Spleen (tissue), 11 donors: Measurements from ENCODE around the gene LRSAM1. TPM values are rescaled to one million over a fixed set of nuclear protein-coding genes. Genes with fewer than 3 reads are reported as not detected.

Experiments used
- DNase-seq: peaks from one replicate; pipeline ENCODE4 v3.0.0-alpha.2; 2020
- H3K27ac ChIP-seq, 8 donors: fragments of 200-600 bp; sonication (generic) in 7 of 8; 1 replicate in 4 of 8; 2 replicates in 4 of 8; pipeline versions ENCODE4 v1.5.0 to v1.8.0; 2016 to 2021; ENCODE audit warnings: inconsistent platforms in 4 of 8, mild to moderate bottlenecking in 4 of 8, moderate library complexity in 1 of 8
- H3K27me3 ChIP-seq, 7 donors: fragments of 200-600 bp; sonication (generic) in 6 of 7; replicated peaks in 1 of 7; 1 replicate in 4 of 7; 2 replicates in 3 of 7; pipeline versions ENCODE4 v1.5.0 to v1.8.0; 2016 to 2021; ENCODE audit warnings: inconsistent platforms in 3 of 7, mild to moderate bottlenecking in 1 of 7
- H3K36me3 ChIP-seq, 6 donors: fragments of 200-600 bp; sonication (generic) in 5 of 6; 1 replicate in 4 of 6; 2 replicates in 2 of 6; pipeline versions ENCODE4 v1.5.0 to v1.8.0; 2016 to 2021; ENCODE audit warnings: inconsistent platforms in 2 of 6
- H3K4me1 ChIP-seq, 6 donors: fragments of 200-600 bp; sonication (generic) in 5 of 6; 1 replicate in 3 of 6; 2 replicates in 3 of 6; pipeline versions ENCODE4 v1.5.0 to v1.8.0; 2016 to 2021; ENCODE audit warnings: inconsistent platforms in 3 of 6
- H3K4me3 ChIP-seq, 8 donors: fragments of 200-600 bp; sonication (generic) in 7 of 8; 1 replicate in 4 of 8; 2 replicates in 4 of 8; pipeline versions ENCODE4 v1.5.0 to v1.8.0; 2016 to 2021; ENCODE audit warnings: inconsistent platforms in 4 of 8, mild to moderate bottlenecking in 4 of 8, moderate library complexity in 2 of 8
- H3K9me3 ChIP-seq, 8 donors: fragments of 200-600 bp; sonication (generic) in 7 of 8; 1 replicate in 4 of 8; 2 replicates in 4 of 8; pipeline versions ENCODE4 v1.5.0 to v1.8.0; 2016 to 2021; ENCODE audit warnings: inconsistent platforms in 4 of 8
- CTCF ChIP-seq, 11 experiments: fragments of 200-600 bp in 7 of 11; fragments of 450-650 bp in 4 of 11; sonication (generic) in 4 of 11; IDR thresholded peaks in 8 of 11; conservative IDR thresholded peaks in 3 of 11; 1 replicate in 7 of 11; 2 replicates in 4 of 11; pipeline versions ENCODE4 v1.4.0 to v1.8.0; 2016 to 2021; ENCODE audit warnings: antibody characterized with exemption in 11 of 11, inconsistent platforms in 4 of 11, mild to moderate bottlenecking in 1 of 11
- POLR2A ChIP-seq, 3 donors: fragments of 450-650 bp; IDR thresholded peaks; one replicate each; pipeline ENCODE4 v1.5.1; 2017; ENCODE audit warnings: antibody characterized with exemption in 3 of 3, mild to moderate bottlenecking in 1 of 3
- POLR2AphosphoS5 ChIP-seq, 3 donors: sonication (generic); formaldehyde crosslinking; IDR thresholded peaks; one replicate each; pipeline ENCODE4 v1.5.1; 2017; ENCODE audit warnings: antibody characterized with exemption in 3 of 3
- WGBS, 5 donors: extraction: QIAGEN DNeasy Blood & Tissue Kit in 3 of 5; methylation state at CpG; one replicate each; pipeline versions ENCODE4 v1.1.5 to v1.1.7; 2013 to 2018; 5-methylcytosine and 5-hydroxymethylcytosine counted together
- intact Hi-C: fragments of 100-400 bp; cut with DNase I; formaldehyde crosslinking; loops from one replicate; pipeline ENCODE4 v1.15.0; 2023; ENCODE audit warnings: low total_unique reads
- polyA plus RNA-seq, 3 donors: library from polyadenylated mRNA; stranded (reverse); fragments of 200-250 nt; gene quantifications; one replicate each; pipeline ENCODE4 v1.2.1, GENCODE V29; 2013
- total RNA-seq, 7 donors: library from RNA; depleted of rRNA in 3 of 7; stranded (reverse); fragments of >200 nt in 3 of 7; fragmentation: NEBNext Ultra II Directional in 4 of 7; extraction: Animal tissue kit (Norgen Biotek cat#: 25700) in 4 of 7; gene quantifications; one replicate each; pipeline versions ENCODE4 v1.1.0 to v1.2.1, GENCODE V29; 2016 to 2021
- donor health status: healthy with polysubstance abuse.
- donor health status: DM: no; HTN: no; CAD: no; lungs with moderate emphysema.
- donor health status: DM: no; HTN: no; CAD: no.
- donor health status: Bipolar disorder and iron deficiency.
- donor health status: healthy.
- donor health status: DM: no; HTN: no; CAD: no.
- donor health status: DM: yes; HTN: yes; CAD: no.

LRSAM1 gene
- total and polyA plus RNA-seq, 10 donors: 13.5 to 32.1 (median 25.1) TPM

GRCh38 chr9:127530206-127530941 lies 79.1 kb downstream of the LRSAM1 start:
- intact Hi-C loops: no loop called here
- Histone ChIP-seq H3K9me3 (peaks cover 0 to 10% (median 7%) of the 10 kb centered on the region in 8 donors), H3K4me3 (no peak overlapping the region), H3K36me3 (peaks cover 0 to 32% (median 3%) of the 10 kb centered on the region in 6 donors), H3K27ac (peak overlapping the region in 3 of 8 donors; percentile 11 to 74 (median 40)), H3K27me3 (no peaks in the 10 kb centered on the region), H3K4me1 (peaks cover 0 to 51% (median 20%) of the 10 kb centered on the region in 6 donors)
- WGBS, 5 donors: 69 to 92% (median 85%) methylated on average over 7 to 14 of the region's 14 CpGs
- no peak for DNase-seq
- TF ChIP-seq CTCF (IDR thresholded peaks at IDR 0.05 in 8 of 11, conservative IDR thresholded peaks at IDR 0.05 in 3 of 11) (no peak), POLR2AphosphoS5 (IDR thresholded peaks at IDR 0.05) (peak in 1 of 3 donors; percentile 26), POLR2A (IDR thresholded peaks at IDR 0.05) (no peak)

- peaks cover 0 to 56% (median 20%) of the 10 kb centered on the region in 6 donors for H3K4me1 ChIP-seq
- DNase-seq: no peak
- peaks cover 0 to 22% (median 0%) of the 10 kb centered on the region in 6 donors for H3K36me3 ChIP-seq
- no peak overlapping the region for H3K4me3 ChIP-seq
- no peaks in the 10 kb centered on the region for H3K9me3 ChIP-seq
- H3K27ac ChIP-seq: no peak overlapping the region
- no peak for TF ChIP-seq CTCF (IDR thresholded peaks at IDR 0.05 in 8 of 11, conservative IDR thresholded peaks at IDR 0.05 in 3 of 11)
- TF ChIP-seq POLR2AphosphoS5 (IDR thresholded peaks at IDR 0.05): no peak
- no peak for TF ChIP-seq POLR2A (IDR thresholded peaks at IDR 0.05)
- WGBS, 5 donors: 82 to 92% (median 89%) methylated on average over 13 of the region's 13 CpGs
- H3K27me3 ChIP-seq: no peaks in the 10 kb centered on the region
- intact Hi-C loops: no loop called here
Measured at GRCh38 chr9:127531676-127532075, 80.4 kb downstream of the LRSAM1 start.

GRCh38 chr9:127534250-127534906 lies 83.1 kb downstream of the LRSAM1 start:
- DNase-seq: no peak
- Histone ChIP-seq H3K36me3 (peaks cover 0 to 19% (median 0%) of the 10 kb centered on the region in 6 donors), H3K4me1 (peaks cover 0 to 49% (median 11%) of the 10 kb centered on the region in 6 donors), H3K27me3 (no peaks in the 10 kb centered on the region), H3K4me3 (no peak overlapping the region), H3K27ac (peak overlapping the region in 4 of 8 donors; percentile 3 to 55 (median 33)), H3K9me3 (no peaks in the 10 kb centered on the region)
- intact Hi-C loops: no loop called here
- WGBS, 5 donors: 84 to 88% (median 86%) methylated on average over 4 of the region's 4 CpGs
- no peak for TF ChIP-seq POLR2A (IDR thresholded peaks at IDR 0.05)
- TF ChIP-seq POLR2AphosphoS5 (IDR thresholded peaks at IDR 0.05): no peak
- TF ChIP-seq CTCF (IDR thresholded peaks at IDR 0.05 in 8 of 11, conservative IDR thresholded peaks at IDR 0.05 in 3 of 11): no peak

- no peak for DNase-seq
- no peak for TF ChIP-seq POLR2A (IDR thresholded peaks at IDR 0.05)
- TF ChIP-seq CTCF (IDR thresholded peaks at IDR 0.05 in 8 of 11, conservative IDR thresholded peaks at IDR 0.05 in 3 of 11): no peak
- TF ChIP-seq POLR2AphosphoS5 (IDR thresholded peaks at IDR 0.05): peak in 1 of 3 donors; percentile 16
- H3K4me1 ChIP-seq: peaks cover 0 to 54% (median 14%) of the 10 kb centered on the region in 6 donors
- intact Hi-C loops: no loop called here
- 68 to 91% (median 73%) methylated on average over 12 of the region's 12 CpGs for WGBS, 5 donors
- H3K27ac ChIP-seq: peak overlapping the region in 4 of 8 donors; percentile 11 to 55 (median 42)
- H3K9me3 ChIP-seq: no peaks in the 10 kb centered on the region
- peaks cover 0 to 16% (median 0%) of the 10 kb centered on the region in 6 donors for H3K36me3 ChIP-seq
- H3K27me3 ChIP-seq: no peaks in the 10 kb centered on the region
- no peak overlapping the region for H3K4me3 ChIP-seq
Measured at GRCh38 chr9:127534931-127535330, 83.6 kb downstream of the LRSAM1 start.
